ENCODE data around the gene DUSP1. TPM values are rescaled to one million over a fixed set of nuclear protein-coding genes. Genes with fewer than 3 reads are reported as not detected.

The DUSP1 gene
- total RNA-seq, 1 experiment from 2014 or later = 522 TPM

DNA sequence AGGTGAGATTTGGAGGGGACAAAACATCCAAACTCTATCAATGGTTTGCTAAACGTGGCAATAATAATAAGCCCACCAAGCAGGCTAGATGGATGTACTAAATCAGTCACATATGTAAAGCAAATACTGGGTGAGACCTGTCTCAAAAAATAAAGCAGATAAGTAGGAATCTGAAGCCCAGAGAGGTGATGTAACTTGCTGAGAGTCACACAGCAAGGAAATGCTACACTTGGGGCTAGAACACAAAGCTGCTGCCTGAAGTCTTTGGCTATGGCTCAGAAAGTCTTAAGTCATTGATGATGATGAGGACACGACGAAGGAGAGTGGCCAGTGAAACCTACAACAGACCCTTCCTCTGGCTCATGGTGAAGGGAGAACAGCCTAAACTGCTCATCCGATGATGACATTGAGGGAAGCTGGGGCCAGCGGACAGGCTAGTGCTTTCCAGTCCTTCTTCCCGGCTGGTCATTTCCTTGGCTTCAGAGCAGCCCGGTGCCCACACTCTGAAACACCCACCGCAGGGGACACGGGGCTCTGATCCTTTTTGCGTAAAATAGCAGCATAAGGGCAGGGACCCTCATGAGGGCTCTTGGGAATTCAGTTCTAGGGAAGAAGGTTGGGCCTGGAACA lies 14.1 kb downstream of the DUSP1 start:
- no peaks in the 10 kb centered on the region for H3F3A ChIP-seq (ENCODE audit: low read length, unreplicated experiment)
- no peak overlapping the region for H2AFZ ChIP-seq (ENCODE audit: low read length)
- no peak overlapping the region for H3K4me2 ChIP-seq (ENCODE audit: low read length)
- H3K9me2 ChIP-seq (replicated peaks; ENCODE audit: low read length) = no peaks in the 10 kb centered on the region
- CTCF ChIA-PET = no interaction called here
- peaks cover 10% of the 10 kb centered on the region; the same call in 1 of the 2 replicates for H3K4me1 ChIP-seq (ENCODE audit: insufficient read depth, low read length)
- POLR2A ChIA-PET (ENCODE audit: unreplicated experiment) = no interaction called here
- BruUV-seq (replicated peaks) = no TSS peak
- H3K36me3 ChIP-seq (ENCODE audit: low read depth, low read length) = no peaks in the 10 kb centered on the region
- no peak overlapping the region for H3K27ac ChIP-seq (ENCODE audit: low read length)
- DNase-seq = no peak
- no peak for ATAC-seq
- intact Hi-C loops (cut with micrococcal nuclease) = no loop called here
- TF ChIP-seq, protein P1, sequence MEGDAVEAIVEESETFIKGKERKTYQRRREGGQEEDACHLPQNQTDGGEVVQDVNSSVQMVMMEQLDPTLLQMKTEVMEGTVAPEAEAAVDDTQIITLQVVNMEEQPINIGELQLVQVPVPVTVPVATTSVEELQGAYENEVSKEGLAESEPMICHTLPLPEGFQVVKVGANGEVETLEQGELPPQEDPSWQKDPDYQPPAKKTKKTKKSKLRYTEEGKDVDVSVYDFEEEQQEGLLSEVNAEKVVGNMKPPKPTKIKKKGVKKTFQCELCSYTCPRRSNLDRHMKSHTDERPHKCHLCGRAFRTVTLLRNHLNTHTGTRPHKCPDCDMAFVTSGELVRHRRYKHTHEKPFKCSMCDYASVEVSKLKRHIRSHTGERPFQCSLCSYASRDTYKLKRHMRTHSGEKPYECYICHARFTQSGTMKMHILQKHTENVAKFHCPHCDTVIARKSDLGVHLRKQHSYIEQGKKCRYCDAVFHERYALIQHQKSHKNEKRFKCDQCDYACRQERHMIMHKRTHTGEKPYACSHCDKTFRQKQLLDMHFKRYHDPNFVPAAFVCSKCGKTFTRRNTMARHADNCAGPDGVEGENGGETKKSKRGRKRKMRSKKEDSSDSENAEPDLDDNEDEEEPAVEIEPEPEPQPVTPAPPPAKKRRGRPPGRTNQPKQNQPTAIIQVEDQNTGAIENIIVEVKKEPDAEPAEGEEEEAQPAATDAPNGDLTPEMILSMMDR (conservative IDR thresholded peaks at IDR 0.05; ENCODE audit: low read depth, low read length) = no peak
- TF ChIP-seq EZH2 (IDR thresholded peaks at IDR 0.05; ENCODE audit: low read length, unreplicated experiment) = no peak
- no peak for TF ChIP-seq EZH2phosphoT487 (IDR thresholded peaks at IDR 0.05; ENCODE audit: borderline replicate concordance, low read length)
- H3K27me3 ChIP-seq (ENCODE audit: low read length) = no peaks in the 10 kb centered on the region
- H4K20me1 ChIP-seq (ENCODE audit: low read length) = no peaks in the 10 kb centered on the region
- H3K79me2 ChIP-seq (ENCODE audit: low read length) = no peaks in the 10 kb centered on the region
- no peak overlapping the region for H3K9ac ChIP-seq (ENCODE audit: low read length)
- H3K4me3 ChIP-seq (ENCODE audit: low read length) = no peak overlapping the region
- 0 out of 2 replicates have a peak, but pooled peaks cover 7% of the 10 kb centered on the region for H3K9me3 ChIP-seq (ENCODE audit: low read length)

DNA sequence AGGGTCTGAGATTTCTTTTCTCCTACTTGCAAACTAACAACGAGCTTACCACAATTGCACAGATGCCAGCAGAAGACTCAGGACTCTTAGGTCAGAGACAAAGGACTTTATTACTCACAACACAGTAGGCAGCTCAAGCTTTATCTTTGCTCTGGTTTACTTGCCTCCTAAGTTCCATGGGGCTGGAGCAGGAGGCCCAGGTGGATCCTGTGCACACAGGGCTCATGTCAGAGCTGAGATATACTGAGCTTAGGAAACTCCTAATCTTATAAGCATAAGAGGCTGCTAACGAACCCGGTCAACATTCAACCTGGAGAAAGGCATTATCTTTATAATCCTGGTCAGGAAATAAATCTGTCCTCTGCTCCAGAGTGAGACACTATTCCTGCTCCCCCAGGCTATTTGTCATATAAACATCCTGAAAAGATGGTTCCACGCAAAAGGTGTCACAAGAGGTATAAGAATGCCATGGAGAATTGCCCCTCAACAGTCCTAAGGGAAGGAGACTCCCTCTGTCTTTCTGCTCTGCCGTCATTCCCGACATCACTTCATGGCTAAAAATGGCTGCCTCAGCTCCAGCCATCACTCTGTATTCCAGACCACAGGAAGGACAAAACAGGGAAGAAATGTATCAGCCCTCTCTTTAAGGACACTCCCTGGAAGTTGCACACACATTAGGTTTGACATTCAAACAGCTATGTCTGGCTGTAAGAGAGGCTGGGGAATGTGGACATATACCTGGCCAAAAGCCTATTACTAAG lies 16.2 kb downstream of the DUSP1 start:
- ATAC-seq (no peak), DNase-seq (no peak)
- 0 out of 2 replicates have a peak, but pooled peaks cover under 1% of the 10 kb centered on the region for H3K9me3 ChIP-seq (ENCODE audit: low read length)
- no peak overlapping the region for H2AFZ ChIP-seq (ENCODE audit: low read length)
- TF ChIP-seq EZH2 (IDR thresholded peaks at IDR 0.05; ENCODE audit: low read length, unreplicated experiment) (no peak), EZH2phosphoT487 (IDR thresholded peaks at IDR 0.05; ENCODE audit: borderline replicate concordance, low read length) (no peak)
- TF ChIP-seq, protein P1 (conservative IDR thresholded peaks at IDR 0.05; ENCODE audit: low read depth, low read length) = no peak
- no peaks in the 10 kb centered on the region for H3K36me3 ChIP-seq (ENCODE audit: low read depth, low read length)
- intact Hi-C loops (cut with micrococcal nuclease) = no loop called here
- no peak overlapping the region for H3K27ac ChIP-seq (ENCODE audit: low read length)
- no TSS peak for BruUV-seq (replicated peaks)
- H3K79me2 ChIP-seq (ENCODE audit: low read length) = no peaks in the 10 kb centered on the region
- ChIA-PET POLR2A (ENCODE audit: unreplicated experiment) (interaction anchor here (0.6 kb wide), 1 partner anchor 825 kb away, joined by 4 read pairs; no protein-coding TSS in a partner anchor), CTCF (no interaction called here)
- no peak overlapping the region for H3K4me3 ChIP-seq (ENCODE audit: low read length)
- no peaks in the 10 kb centered on the region for H3F3A ChIP-seq (ENCODE audit: low read length, unreplicated experiment)
- H3K4me1 ChIP-seq (ENCODE audit: insufficient read depth, low read length) = peaks cover 10% of the 10 kb centered on the region; the same call in 1 of the 2 replicates
- no peaks in the 10 kb centered on the region for H3K27me3 ChIP-seq (ENCODE audit: low read length)
- H3K9me2 ChIP-seq (replicated peaks; ENCODE audit: low read length) = no peaks in the 10 kb centered on the region
- H3K4me2 ChIP-seq (ENCODE audit: low read length) = no peak overlapping the region
- H3K9ac ChIP-seq (ENCODE audit: low read length) = no peak overlapping the region
- H4K20me1 ChIP-seq (ENCODE audit: low read length) = no peaks in the 10 kb centered on the region

DNA sequence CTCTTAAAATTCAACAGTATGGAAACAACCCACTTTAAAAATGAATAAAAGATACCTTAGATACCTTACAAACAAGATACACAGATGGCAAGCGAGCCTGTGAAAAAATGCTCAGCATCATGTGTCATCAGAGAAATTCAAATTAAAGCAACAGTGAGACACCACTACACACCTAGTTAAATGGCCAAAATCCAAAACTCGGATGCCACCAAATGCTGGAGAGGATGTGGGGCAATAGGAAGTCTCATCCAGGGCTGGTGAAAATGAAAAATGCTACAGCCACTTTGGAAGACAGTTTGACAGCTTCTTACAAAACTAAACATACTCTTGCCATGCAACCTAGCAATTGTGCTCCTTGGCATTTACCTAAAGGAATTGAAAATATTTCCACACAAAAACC lies 17.9 kb downstream of the DUSP1 start:
- BruUV-seq (replicated peaks) = no TSS peak
- no peaks in the 10 kb centered on the region for H4K20me1 ChIP-seq (ENCODE audit: low read length)
- ATAC-seq (peak; percentile 25; the same call in 1 of the 2 replicates), DNase-seq (peak; percentile 43)
- no peaks in the 10 kb centered on the region for H3K36me3 ChIP-seq (ENCODE audit: low read depth, low read length)
- no peaks in the 10 kb centered on the region for H3K9me3 ChIP-seq (ENCODE audit: low read length)
- no peak overlapping the region for H3K27ac ChIP-seq (ENCODE audit: low read length)
- POLR2A ChIA-PET (ENCODE audit: unreplicated experiment) = no interaction called here
- intact Hi-C loops (cut with micrococcal nuclease) = no loop called here
- no peaks in the 10 kb centered on the region for H3K27me3 ChIP-seq (ENCODE audit: low read length)
- no peak overlapping the region for H3K4me2 ChIP-seq (ENCODE audit: low read length)
- TF ChIP-seq EZH2phosphoT487 (IDR thresholded peaks at IDR 0.05; ENCODE audit: borderline replicate concordance, low read length) = no peak
- TF ChIP-seq EZH2 (IDR thresholded peaks at IDR 0.05; ENCODE audit: low read length, unreplicated experiment) = no peak
- TF ChIP-seq, protein P1 (conservative IDR thresholded peaks at IDR 0.05; ENCODE audit: low read depth, low read length) = no peak
- no peaks in the 10 kb centered on the region for H3K79me2 ChIP-seq (ENCODE audit: low read length)
- H3K9ac ChIP-seq (ENCODE audit: low read length) = no peak overlapping the region
- peaks cover 5% of the 10 kb centered on the region; the same call in 1 of the 2 replicates for H3K4me1 ChIP-seq (ENCODE audit: insufficient read depth, low read length)
- H2AFZ ChIP-seq (ENCODE audit: low read length) = no peak overlapping the region
- no peaks in the 10 kb centered on the region for H3K9me2 ChIP-seq (replicated peaks; ENCODE audit: low read length)
- CTCF ChIA-PET = no interaction called here
- H3F3A ChIP-seq (ENCODE audit: low read length, unreplicated experiment) = no peaks in the 10 kb centered on the region
- H3K4me3 ChIP-seq (ENCODE audit: low read length) = no peak overlapping the region

All from PC-3 (cell line).